CD14-positive monocyte (primary cell): ENCODE data around the gene TXNL4A. TPM values are rescaled to one million over a fixed set of nuclear protein-coding genes. Genes with fewer than 3 reads are reported as not detected.

Experiments
- DNase-seq, 3 donors: peaks; one replicate each; pipeline ENCODE4 v3.0.0-alpha.2; 2011 to 2022
- H2AFZ ChIP-seq: 2 replicates; pipeline ENCODE4 v1.6.0; 2012; ENCODE audit warnings: mild to moderate bottlenecking, low read depth, low read length, inconsistent platforms; ENCODE audit not compliant: insufficient read depth, poor library complexity, severe bottlenecking
- H3K27ac ChIP-seq, 2 donors: 1 replicate in 1 of 2; 2 replicates in 1 of 2; pipeline ENCODE4 v1.5.1; 2012 to 2013; ENCODE audit warnings: low read length in 2 of 2, control low read depth in 1 of 2, inconsistent platforms in 1 of 2, low read depth in 1 of 2, mild to moderate bottlenecking in 1 of 2
- H3K27me3 ChIP-seq, 2 donors: one replicate each; pipeline versions ENCODE4 v1.6.0 to v1.6.1; 2011 to 2013; ENCODE audit warnings: low read length in 2 of 2; ENCODE audit not compliant: control insufficient read depth in 2 of 2, insufficient read depth in 2 of 2
- H3K36me3 ChIP-seq, 2 donors: replicated peaks in 1 of 2; 1 replicate in 1 of 2; 2 replicates in 1 of 2; pipeline versions ENCODE4 v1.5.1 to v1.6.1; 2012 to 2013; ENCODE audit warnings: low read length in 2 of 2, control low read depth in 1 of 2, inconsistent platforms in 1 of 2, mild to moderate bottlenecking in 1 of 2; ENCODE audit not compliant: insufficient read depth in 2 of 2, control insufficient read depth in 1 of 2
- H3K4me1 ChIP-seq, 2 donors: 1 replicate in 1 of 2; 2 replicates in 1 of 2; pipeline versions ENCODE4 v1.5.1 to v1.6.1; 2012 to 2013; ENCODE audit warnings: low read length in 2 of 2, control low read depth in 1 of 2, inconsistent platforms in 1 of 2, mild to moderate bottlenecking in 1 of 2, moderate library complexity in 1 of 2; ENCODE audit not compliant: insufficient read depth in 2 of 2, control insufficient read depth in 1 of 2
- H3K4me2 ChIP-seq: replicated peaks from 2 replicates; pipeline ENCODE3; 2012; ENCODE audit warnings: low read length, moderate library complexity, mild to moderate bottlenecking; ENCODE audit not compliant: poor library complexity, severe bottlenecking; ENCODE audit errors: extremely low read depth
- H3K4me3 ChIP-seq, 3 experiments: fragments of 200-600 bp in 1 of 3; sonication (generic) in 1 of 3; replicated peaks in 1 of 3; 1 replicate in 2 of 3; 2 replicates in 1 of 3; pipeline ENCODE4 v1.5.1; 2011 to 2013; ENCODE audit warnings: low read length in 3 of 3, mild to moderate bottlenecking in 3 of 3, control low read depth in 2 of 3, low read depth in 2 of 3, inconsistent platforms in 1 of 3, moderate library complexity in 1 of 3
- H3K79me2 ChIP-seq: 2 replicates; pipeline ENCODE4 v1.6.0; 2012; ENCODE audit warnings: mild to moderate bottlenecking, control low read depth, inconsistent platforms, low read length, moderate library complexity; ENCODE audit not compliant: insufficient read depth
- H3K9ac ChIP-seq: 2 replicates; pipeline ENCODE4 v1.6.0; 2017; ENCODE audit warnings: low read length, mild to moderate bottlenecking; ENCODE audit not compliant: insufficient read depth, poor library complexity, severe bottlenecking
- H3K9me3 ChIP-seq, 2 donors: replicated peaks in 1 of 2; 1 replicate in 1 of 2; 2 replicates in 1 of 2; pipeline versions ENCODE4 v1.5.1 to v1.6.1; 2012 to 2013; ENCODE audit warnings: low read length in 2 of 2, control low read depth in 1 of 2; ENCODE audit not compliant: control insufficient read depth in 1 of 2, insufficient read depth in 1 of 2
- H4K20me1 ChIP-seq: 2 replicates; pipeline ENCODE4 v1.6.0; 2012; ENCODE audit warnings: mild to moderate bottlenecking, low read length, control low read depth, moderate library complexity; ENCODE audit not compliant: insufficient read depth
- H3K27ac Mint-ChIP-seq, 7 donors: one replicate each; pipeline ENCODE4 v1.8.0; 2020; ENCODE audit warnings: mild to moderate bottlenecking in 7 of 7, mixed read lengths in 7 of 7, moderate library complexity in 6 of 7, inconsistent platforms in 2 of 7
- H3K27me3 Mint-ChIP-seq, 3 donors: one replicate each; pipeline ENCODE4 v1.8.0; 2021 to 2022; ENCODE audit warnings: low read depth in 3 of 3, mild to moderate bottlenecking in 3 of 3, mixed read lengths in 3 of 3, moderate library complexity in 3 of 3, inconsistent platforms in 1 of 3
- H3K36me3 Mint-ChIP-seq, 2 donors: one replicate each; pipeline ENCODE4 v1.8.0; 2020; ENCODE audit warnings: mixed read lengths in 2 of 2, inconsistent platforms in 1 of 2, mild to moderate bottlenecking in 1 of 2
- H3K4me1 Mint-ChIP-seq: one replicate; pipeline ENCODE4 v1.8.0; 2020; ENCODE audit warnings: mild to moderate bottlenecking, mixed read lengths
- H3K4me3 Mint-ChIP-seq, 2 donors: one replicate each; pipeline ENCODE4 v1.8.0; 2020; ENCODE audit warnings: mild to moderate bottlenecking in 2 of 2, mixed read lengths in 2 of 2, moderate library complexity in 1 of 2
- H3K9me3 Mint-ChIP-seq, 7 donors: one replicate each; pipeline ENCODE4 v1.8.0; 2020 to 2022; ENCODE audit warnings: mixed read lengths in 7 of 7, mild to moderate bottlenecking in 6 of 7, moderate library complexity in 6 of 7, inconsistent platforms in 2 of 7
- CTCF ChIP-seq: fragments of 200-600 bp; IDR thresholded peaks from one replicate; pipeline ENCODE4 v1.8.0; 2022; ENCODE audit warnings: antibody characterized with exemption, mild to moderate bottlenecking
- WGBS: methylation state at CpG from one replicate; pipeline ENCODE4 v1.1.5; 2013; ENCODE audit warnings: missing lambda C conversion rate; ENCODE audit not compliant: insufficient coverage; 5-methylcytosine and 5-hydroxymethylcytosine counted together
- intact Hi-C, 2 donors: fragments of 100-400 bp; cut with micrococcal nuclease; formaldehyde crosslinking; loops; one replicate each; pipeline versions ENCODE4 v1.15.0 to v1.15.1; 2023
- polyA plus RNA-seq, 3 donors: library from polyadenylated mRNA; depleted of rRNA in 1 of 3; unstranded in 2 of 3; stranded (reverse) in 1 of 3; fragments of 300-500 nt in 2 of 3; fragments of >200 nt in 1 of 3; fragmentation: Illumina TruSeq in 2 of 3; gene quantifications; 1 replicate in 2 of 3; 2 replicates in 1 of 3; pipeline ENCODE4 v1.2.3, GENCODE V29; 2012 to 2021

TXNL4A gene
- polyA plus RNA-seq, 3 donors = 34.5 to 192 (median 150) TPM

GRCh38 chr18:80010551-80010906, 22.2 kb upstream of the TXNL4A start:
- Mint-ChIP-seq H3K27me3 (peaks cover 0 to 2% (median 2%) of the 10 kb centered on the region in 3 donors), H3K27ac (peak overlapping the region in 1 of 7 donors; percentile 4), H3K4me3 (no peak overlapping the region), H3K36me3 (no peaks in the 10 kb centered on the region), H3K4me1 (no peaks in the 10 kb centered on the region), H3K9me3 (peaks cover 41 to 66% (median 51%) of the 10 kb centered on the region in 7 donors)
- Histone ChIP-seq H3K9me3 (peaks cover 18 to 57% of the 10 kb centered on the region in 2 donors), H3K4me3 (no peak overlapping the region), H3K9ac (no peak overlapping the region), H2AFZ (no peak overlapping the region), H3K27ac (no peak overlapping the region), H3K36me3 (no peaks in the 10 kb centered on the region), H3K79me2 (no peaks in the 10 kb centered on the region), H4K20me1 (no peaks in the 10 kb centered on the region), H3K4me1 (no peaks in the 10 kb centered on the region), H3K27me3 (no peaks in the 10 kb centered on the region), H3K4me2 (no peak overlapping the region)
- TF ChIP-seq CTCF = no peak
- intact Hi-C loops = no loop called here
- no CpG with 5 or more reads among the region's 5 CpGs for WGBS
- DNase-seq = no peak

GRCh38 chr18:80009661-80010550, 21.5 kb upstream of the TXNL4A start:
- peaks cover 17 to 55% of the 10 kb centered on the region in 2 donors for H3K9me3 ChIP-seq
- no peaks in the 10 kb centered on the region for H3K27me3 ChIP-seq
- no peak for DNase-seq
- no peak overlapping the region for H3K9ac ChIP-seq
- H3K27ac ChIP-seq = no peak overlapping the region
- no peaks in the 10 kb centered on the region for H3K79me2 ChIP-seq
- no peak overlapping the region for H3K4me3 ChIP-seq
- no peaks in the 10 kb centered on the region for H3K4me1 ChIP-seq
- H2AFZ ChIP-seq = no peak overlapping the region
- intact Hi-C loops = no loop called here
- Mint-ChIP-seq H3K4me1 (no peaks in the 10 kb centered on the region), H3K4me3 (no peak overlapping the region), H3K36me3 (no peaks in the 10 kb centered on the region), H3K27ac (peak overlapping the region in 1 of 7 donors; percentile 4), H3K9me3 (peaks cover 41 to 63% (median 49%) of the 10 kb centered on the region in 7 donors), H3K27me3 (peaks cover 0 to 2% (median 2%) of the 10 kb centered on the region in 3 donors)
- H4K20me1 ChIP-seq = no peaks in the 10 kb centered on the region
- no peaks in the 10 kb centered on the region for H3K36me3 ChIP-seq
- 95% methylated on average over 12 of the region's 16 CpGs for WGBS
- TF ChIP-seq CTCF = no peak
- no peak overlapping the region for H3K4me2 ChIP-seq
